GM13976 (cell line): ENCODE measurements around the gene NME4.
"Not testable (repeated sequence)": the region's sequence is repeated elsewhere in the genome, so short reads cannot be mapped to it uniquely, and the experiment has no call there.

ENCODE experiments used
- DNase-seq: peaks from one replicate; pipeline ENCODE4 v3.0.0; 2012; ENCODE audit warnings: low spot score
- CTCF ChIP-seq: IDR thresholded peaks from 2 replicates; pipeline ENCODE4 v1.5.1; 2012; ENCODE audit warnings: borderline replicate concordance, mild to moderate bottlenecking; ENCODE audit not compliant: insufficient read depth; ENCODE audit errors: extremely low read depth, missing control alignments, control extremely low read depth
- in situ Hi-C: fragments of 300-500 bp; cut with MboI; formaldehyde crosslinking; loops from one replicate; pipeline ENCODE4 v1.12.0; 2022; ENCODE audit warnings: low sequenced_read_pairs, mixed read lengths, inconsistent platforms; ENCODE audit not compliant: unreplicated experiment

The NME4 gene

GRCh38 chr16:373848-374615, 23.0 kb upstream of the NME4 start:
- in situ Hi-C loops = no loop called here
- no peak for TF ChIP-seq CTCF
- no peak for DNase-seq

- no peak for TF ChIP-seq CTCF
- no peak for DNase-seq
These were observed 22.4 kb upstream of the NME4 start for GRCh38 chr16:374616-374926.

GRCh38 chr16:375212-375611, 21.8 kb upstream of the NME4 start:
- no peak for TF ChIP-seq CTCF
- no peak for DNase-seq
- in situ Hi-C loops = no loop called here

More at GRCh38 chr16:374616-374926, 22.4 kb upstream of the NME4 start:
- in situ Hi-C loops = no loop called here

GRCh38 chr16:375927-376816, 20.8 kb upstream of the NME4 start:
- in situ Hi-C loops = no loop called here
- no peak for TF ChIP-seq CTCF
- no peak for DNase-seq

- no peak for TF ChIP-seq CTCF
- no peak for DNase-seq
- in situ Hi-C loops = no loop called here
These were observed 20.1 kb upstream of the NME4 start for GRCh38 chr16:376817-377418.

GRCh38 chr16:377419-377951, 19.5 kb upstream of the NME4 start:
- in situ Hi-C loops = no loop called here
- DNase-seq = no peak
- TF ChIP-seq CTCF = no peak

- DNase-seq, in situ Hi-C loops: not testable (repeated sequence)
These were observed 18.7 kb upstream of the NME4 start for GRCh38 chr16:378113-378820.
